CD4-positive, alpha-beta T cell (primary cell): ENCODE measurements around the gene SCG5. TPM values are rescaled to one million over a fixed set of nuclear protein-coding genes. Genes with fewer than 3 reads are reported as not detected.

ENCODE experiments used
- ATAC-seq: fragments of 200-7000 bp; cut with Tn5 transposase; one replicate; pipeline ENCODE4 v1.10.0; 2022; ENCODE audit warnings: mild to moderate bottlenecking; ENCODE audit not compliant: poor library complexity
- CTCF ChIA-PET: fragments of 350-600 bp; sonication (Branson Sonifier 250); formaldehyde crosslinking; loops from one replicate; lab custom pipeline; 2021; ENCODE audit warnings: antibody characterized with exemption, inconsistent platforms; lab: Charles Lee
- POLR2A ChIA-PET: fragments of 350-600 bp; sonication (Branson Sonifier 250); formaldehyde crosslinking; loops from one replicate; lab custom pipeline; 2021; ENCODE audit warnings: antibody characterized with exemption, inconsistent platforms; lab: Charles Lee
- DNase-seq, 14 experiments: peaks; one replicate each; pipeline ENCODE4 v3.0.0-alpha.2; 2013 to 2020; ENCODE audit warnings: mixed read lengths in 2 of 14
- H3K27ac ChIP-seq, 2 donors: one replicate each; pipeline versions ENCODE4 v1.5.1 to v1.7.0; 2013; ENCODE audit warnings: low read length in 2 of 2, low read depth in 1 of 2, mild to moderate bottlenecking in 1 of 2
- H3K27me3 ChIP-seq, 2 experiments: 1 replicate in 1 of 2; 2 replicates in 1 of 2; pipeline versions ENCODE4 v1.6.1 to v1.7.0; 2013; ENCODE audit warnings: low read length in 2 of 2, control low read depth in 1 of 2, mild to moderate bottlenecking in 1 of 2, moderate library complexity in 1 of 2; ENCODE audit not compliant: insufficient read depth in 2 of 2, control insufficient read depth in 1 of 2
- H3K36me3 ChIP-seq: one replicate; pipeline ENCODE4 v1.6.1; 2013; ENCODE audit warnings: low read length, control low read depth; ENCODE audit not compliant: insufficient read depth
- H3K4me1 ChIP-seq: one replicate; pipeline ENCODE4 v1.6.1; 2013; ENCODE audit warnings: low read length, control low read depth; ENCODE audit not compliant: insufficient read depth
- H3K4me3 ChIP-seq: one replicate; pipeline ENCODE4 v1.5.1; 2013; ENCODE audit warnings: mild to moderate bottlenecking, low read length, moderate library complexity
- H3K9me3 ChIP-seq, 2 experiments: 1 replicate in 1 of 2; 2 replicates in 1 of 2; pipeline versions ENCODE4 v1.6.1 to v1.7.0; 2013; ENCODE audit warnings: low read length in 2 of 2, mild to moderate bottlenecking in 2 of 2, control low read depth in 1 of 2, moderate library complexity in 1 of 2; ENCODE audit not compliant: control insufficient read depth in 1 of 2, insufficient read depth in 1 of 2
- H3K27ac Mint-ChIP-seq: one replicate; pipeline ENCODE4 v1.8.0; 2020; ENCODE audit warnings: mixed read lengths
- H3K27me3 Mint-ChIP-seq: one replicate; pipeline ENCODE4 v1.8.0; 2021; ENCODE audit warnings: mixed read lengths
- H3K36me3 Mint-ChIP-seq: one replicate; pipeline ENCODE4 v1.8.0; 2021; ENCODE audit warnings: low read depth, mixed read lengths
- H3K4me1 Mint-ChIP-seq: one replicate; pipeline ENCODE4 v1.8.0; 2021; ENCODE audit warnings: low read depth, mixed read lengths
- H3K4me3 Mint-ChIP-seq: one replicate; pipeline ENCODE4 v1.8.0; 2020; ENCODE audit warnings: mild to moderate bottlenecking, mixed read lengths
- H3K9me3 Mint-ChIP-seq: one replicate; pipeline ENCODE4 v1.8.0; 2020; ENCODE audit warnings: mixed read lengths
- intact Hi-C, 2 experiments: fragments of 100-400 bp; cut with DNase I in 1 of 2; cut with micrococcal nuclease in 1 of 2; formaldehyde crosslinking; loops; one replicate each; pipeline versions ENCODE4 v1.15.1 to v1.9.0; 2023 to 2025; cut with DNase I, micrococcal nuclease
- total RNA-seq, 174 experiments: library from RNA in 2 of 174; stranded (reverse) in 2 of 174; gene quantifications; one replicate each; pipeline ENCODE4 v1.2.3 and lab custom pipeline; 2021 to 2026
- TF ChIP-seq, protein P1 (sequence below): fragments of 200-600 bp; IDR thresholded peaks from one replicate; pipeline ENCODE4 v1.8.0; 2022; ENCODE audit warnings: antibody characterized with exemption, mild to moderate bottlenecking

The SCG5 gene
- total RNA-seq, 2 experiments from 2014 or later, result not detected

DNA sequence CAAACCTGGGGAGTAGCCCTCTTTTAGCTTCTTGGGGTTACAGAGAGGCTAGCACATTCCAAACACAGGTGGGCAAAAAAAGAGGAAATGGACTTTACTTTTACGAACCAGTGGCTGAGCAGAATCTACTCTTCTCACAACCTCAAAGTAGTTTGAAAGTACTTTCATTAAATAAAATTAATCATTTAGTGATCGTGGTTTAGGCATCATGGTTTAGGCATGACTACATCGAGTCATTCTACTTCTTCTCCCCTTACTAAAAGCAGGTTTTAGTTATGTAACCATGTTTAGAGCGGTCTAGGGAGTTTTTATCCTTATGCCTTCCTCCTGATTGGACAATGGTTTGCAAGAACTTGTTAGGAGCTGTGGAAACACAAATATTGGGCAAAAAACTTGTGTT, 73.8 kb downstream of the SCG5 start:
- Histone ChIP-seq H3K27me3 (peaks cover 35 to 75% of the 10 kb centered on the region in 2 experiments), H3K36me3 (no peaks in the 10 kb centered on the region), H3K9me3 (peaks cover 0 to 12% of the 10 kb centered on the region in 2 experiments), H3K4me3 (no peak overlapping the region), H3K27ac (no peak overlapping the region), H3K4me1 (peaks cover 15% of the 10 kb centered on the region)
- DNase-seq (no peak), ATAC-seq (no peak)
- H3K27ac Mint-ChIP-seq, result no peak overlapping the region
- no peaks in the 10 kb centered on the region for H3K9me3 Mint-ChIP-seq
- no peak overlapping the region for H3K4me3 Mint-ChIP-seq
- POLR2A ChIA-PET, result no interaction called here
- TF ChIP-seq, protein P1, sequence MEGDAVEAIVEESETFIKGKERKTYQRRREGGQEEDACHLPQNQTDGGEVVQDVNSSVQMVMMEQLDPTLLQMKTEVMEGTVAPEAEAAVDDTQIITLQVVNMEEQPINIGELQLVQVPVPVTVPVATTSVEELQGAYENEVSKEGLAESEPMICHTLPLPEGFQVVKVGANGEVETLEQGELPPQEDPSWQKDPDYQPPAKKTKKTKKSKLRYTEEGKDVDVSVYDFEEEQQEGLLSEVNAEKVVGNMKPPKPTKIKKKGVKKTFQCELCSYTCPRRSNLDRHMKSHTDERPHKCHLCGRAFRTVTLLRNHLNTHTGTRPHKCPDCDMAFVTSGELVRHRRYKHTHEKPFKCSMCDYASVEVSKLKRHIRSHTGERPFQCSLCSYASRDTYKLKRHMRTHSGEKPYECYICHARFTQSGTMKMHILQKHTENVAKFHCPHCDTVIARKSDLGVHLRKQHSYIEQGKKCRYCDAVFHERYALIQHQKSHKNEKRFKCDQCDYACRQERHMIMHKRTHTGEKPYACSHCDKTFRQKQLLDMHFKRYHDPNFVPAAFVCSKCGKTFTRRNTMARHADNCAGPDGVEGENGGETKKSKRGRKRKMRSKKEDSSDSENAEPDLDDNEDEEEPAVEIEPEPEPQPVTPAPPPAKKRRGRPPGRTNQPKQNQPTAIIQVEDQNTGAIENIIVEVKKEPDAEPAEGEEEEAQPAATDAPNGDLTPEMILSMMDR, result no peak
- peaks cover 16% of the 10 kb centered on the region for H3K4me1 Mint-ChIP-seq
- H3K36me3 Mint-ChIP-seq, result no peaks in the 10 kb centered on the region
- intact Hi-C loops, result no loop called here
- CTCF ChIA-PET, result no interaction called here
- peaks cover 68% of the 10 kb centered on the region for H3K27me3 Mint-ChIP-seq

GRCh38 chr15:32716216-32716914, 74.9 kb downstream of the SCG5 start:
- no peak for ATAC-seq
- H3K4me1 Mint-ChIP-seq, result peaks cover 16% of the 10 kb centered on the region
- DNase-seq, result no peak
- TF ChIP-seq, protein P1, result no peak
- ChIA-PET CTCF (no interaction called here), POLR2A (no interaction called here)
- Histone ChIP-seq H3K4me1 (peaks cover 15% of the 10 kb centered on the region), H3K4me3 (no peak overlapping the region), H3K27me3 (peaks cover 37 to 81% of the 10 kb centered on the region in 2 experiments), H3K27ac (no peak overlapping the region), H3K9me3 (peaks cover 0 to 12% of the 10 kb centered on the region in 2 experiments), H3K36me3 (no peaks in the 10 kb centered on the region)
- no peak overlapping the region for H3K27ac Mint-ChIP-seq
- peaks cover 74% of the 10 kb centered on the region for H3K27me3 Mint-ChIP-seq
- intact Hi-C loops, result no loop called here
- H3K4me3 Mint-ChIP-seq, result no peak overlapping the region
- no peaks in the 10 kb centered on the region for H3K36me3 Mint-ChIP-seq
- no peaks in the 10 kb centered on the region for H3K9me3 Mint-ChIP-seq

GRCh38 chr15:32716915-32717425, 75.5 kb downstream of the SCG5 start:
- Histone ChIP-seq H3K27me3 (peaks cover 37 to 78% of the 10 kb centered on the region in 2 experiments), H3K4me3 (no peak overlapping the region), H3K27ac (no peak overlapping the region), H3K4me1 (peaks cover 15% of the 10 kb centered on the region), H3K9me3 (peaks cover 0 to 12% of the 10 kb centered on the region in 2 experiments), H3K36me3 (no peaks in the 10 kb centered on the region)
- no peak for DNase-seq
- intact Hi-C loops, result no loop called here
- H3K4me3 Mint-ChIP-seq, result no peak overlapping the region
- no peaks in the 10 kb centered on the region for H3K36me3 Mint-ChIP-seq
- no peak for ATAC-seq
- no peaks in the 10 kb centered on the region for H3K9me3 Mint-ChIP-seq
- no peak overlapping the region for H3K27ac Mint-ChIP-seq
- ChIA-PET CTCF (no interaction called here), POLR2A (no interaction called here)
- peaks cover 80% of the 10 kb centered on the region for H3K27me3 Mint-ChIP-seq
- H3K4me1 Mint-ChIP-seq, result peaks cover 16% of the 10 kb centered on the region
- TF ChIP-seq, protein P1, result no peak
